Dedifferentiated amniotic fluid mesenchymal stem cell (primary cell): Measurements from ENCODE around the gene ANKRD52.
A peak's percentile ranks its signal among the peaks of the same experiment; 100 is the strongest.
"Not testable (repeated sequence)": the region's sequence is repeated elsewhere in the genome, so short reads cannot be mapped to it uniquely, and the experiment has no call there.

Experiments used
- DNase-seq: peaks from one replicate; pipeline ENCODE4 v3.0.0-alpha.2; 2016; ENCODE audit errors: extremely low spot score

The ANKRD52 gene

DNA sequence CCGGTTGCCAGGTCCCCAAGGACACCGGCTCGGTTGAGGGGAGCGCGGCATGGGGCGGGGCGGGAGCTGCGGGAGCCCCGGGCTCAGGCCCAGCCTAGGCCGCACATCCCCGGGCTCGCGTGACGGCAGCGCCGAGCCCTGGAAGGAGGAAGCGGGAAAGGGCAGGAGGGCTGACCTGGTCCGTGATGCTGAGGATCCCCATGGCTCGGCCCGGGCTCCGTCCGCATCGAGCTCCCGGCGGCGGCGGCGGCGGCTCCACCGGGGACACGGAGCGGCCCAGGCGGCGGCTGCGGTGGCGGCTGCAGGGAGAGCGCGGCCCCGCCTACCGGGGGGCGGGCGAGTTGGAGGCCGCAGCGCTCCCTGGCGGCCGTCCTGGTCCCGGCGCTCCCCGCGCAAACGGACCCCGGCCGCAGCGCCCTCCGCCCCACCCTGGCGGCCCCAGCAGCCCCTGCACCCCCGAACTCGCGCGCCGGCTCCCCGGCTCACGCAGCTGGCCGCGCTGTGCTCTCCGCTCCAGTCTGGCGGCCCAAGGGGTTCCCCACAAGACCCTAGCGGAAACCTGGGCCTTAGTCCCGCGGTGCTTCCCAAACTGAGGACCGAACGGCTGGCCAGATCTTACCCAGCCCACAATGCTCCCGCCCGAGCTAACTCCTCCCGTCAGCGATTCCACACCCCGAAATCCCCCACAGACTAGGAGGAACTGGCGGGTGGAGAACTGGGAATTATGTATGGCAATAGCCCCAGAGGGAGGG, at the start of gene ANKRD52:
Gene ANKRD52, minus strand, starts transcription at position 317 of the 752 bp plus-strand sequence. Its CDS starts 115 bp downstream, at position 202.
- DNase-seq = peak; percentile 59

DNA sequence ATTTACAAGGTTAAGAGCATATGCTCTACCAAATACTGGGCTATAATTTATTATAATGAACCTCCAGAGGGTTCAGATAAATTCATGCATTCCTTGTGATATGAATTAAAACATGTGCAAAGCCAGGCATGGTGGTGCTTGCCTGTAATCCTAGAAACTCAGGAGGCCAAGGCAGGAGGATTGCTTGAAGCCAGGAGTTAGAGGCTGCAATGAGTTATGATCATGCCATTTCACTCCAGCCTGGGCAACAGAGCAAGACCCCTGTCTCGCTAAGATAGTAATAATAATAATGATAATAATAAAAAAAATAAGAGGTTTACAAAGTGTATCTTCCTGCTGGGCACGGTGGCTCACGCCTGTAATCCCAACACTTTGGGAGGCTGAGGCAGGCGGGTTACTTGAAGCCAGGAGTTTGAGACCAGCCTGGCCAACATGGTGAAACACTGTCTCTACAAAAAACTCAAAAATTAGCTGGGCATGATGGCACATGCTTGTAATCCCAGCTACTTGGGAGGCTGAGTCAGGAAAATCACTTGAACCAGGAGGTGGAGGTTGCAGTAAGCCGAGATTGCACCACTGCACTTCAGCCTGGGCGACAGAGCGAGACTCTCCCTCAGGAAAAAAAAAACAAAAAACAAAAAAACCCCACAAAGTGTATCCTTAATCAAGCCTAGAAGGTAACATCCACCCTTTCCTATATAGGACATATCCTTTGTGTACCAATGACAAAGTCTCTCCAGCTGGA, 49.2 kb upstream of the ANKRD52 start:
- no peak for DNase-seq

- DNase-seq = no peak
Measured at GRCh38 chr12:56304872-56305590, 46.8 kb upstream of the ANKRD52 start.

DNA sequence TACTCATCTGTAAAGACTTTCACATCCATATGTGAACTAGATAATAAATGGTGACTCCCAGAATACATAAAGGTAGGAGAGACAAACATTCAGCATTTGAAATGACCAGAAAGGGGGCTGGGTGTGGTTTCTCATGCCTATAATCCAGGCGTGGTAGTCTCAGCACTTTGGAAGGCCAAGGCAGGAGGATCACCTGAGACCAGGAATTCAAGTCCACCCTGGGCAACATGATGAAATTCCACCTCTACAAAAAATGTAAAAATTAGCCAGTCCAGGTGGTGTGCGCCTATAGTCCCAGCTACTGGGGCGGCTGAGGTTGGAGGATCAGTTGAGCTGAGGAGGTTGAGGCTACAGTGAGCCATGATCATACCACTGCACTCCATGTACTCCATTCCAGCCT, 46.1 kb upstream of the ANKRD52 start:
- DNase-seq = no peak

- DNase-seq = no peak
Measured at GRCh38 chr12:56300644-56301464, 42.7 kb upstream of the ANKRD52 start.

GRCh38 chr12:56299853-56300643, 41.9 kb upstream of the ANKRD52 start, which contains the start of gene CS:
CS (minus strand) TSS chr12:56300330; CDS start chr12:56300201, 129 bp downstream.
- peak; percentile 96 for DNase-seq

DNA sequence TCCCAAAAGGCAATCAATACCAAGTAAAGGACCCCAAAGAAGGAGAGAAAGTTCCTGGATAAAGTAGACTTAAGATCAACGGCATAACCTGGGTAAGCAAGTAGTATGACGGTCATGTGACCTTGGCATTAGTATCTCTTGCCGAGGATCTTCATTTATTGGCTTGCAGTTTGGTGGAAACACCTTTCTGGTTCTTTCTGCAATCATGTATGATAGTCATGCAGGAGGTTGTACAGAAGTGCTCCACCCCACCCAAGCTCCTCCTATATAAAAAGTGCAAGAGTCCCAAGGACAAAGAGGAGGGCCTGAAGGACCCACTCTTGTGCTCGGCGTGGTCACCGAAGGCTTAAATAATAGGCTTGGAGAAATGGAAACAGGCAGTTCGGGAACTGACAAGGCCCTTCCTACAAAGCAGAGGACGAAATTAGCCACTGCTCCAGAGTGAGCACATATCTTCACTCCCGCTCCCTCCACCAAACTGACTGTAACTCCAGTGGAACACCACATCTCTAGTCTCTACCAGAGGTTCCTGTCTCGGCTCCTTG, 41.2 kb upstream of the ANKRD52 start:
- DNase-seq = no peak

DNA sequence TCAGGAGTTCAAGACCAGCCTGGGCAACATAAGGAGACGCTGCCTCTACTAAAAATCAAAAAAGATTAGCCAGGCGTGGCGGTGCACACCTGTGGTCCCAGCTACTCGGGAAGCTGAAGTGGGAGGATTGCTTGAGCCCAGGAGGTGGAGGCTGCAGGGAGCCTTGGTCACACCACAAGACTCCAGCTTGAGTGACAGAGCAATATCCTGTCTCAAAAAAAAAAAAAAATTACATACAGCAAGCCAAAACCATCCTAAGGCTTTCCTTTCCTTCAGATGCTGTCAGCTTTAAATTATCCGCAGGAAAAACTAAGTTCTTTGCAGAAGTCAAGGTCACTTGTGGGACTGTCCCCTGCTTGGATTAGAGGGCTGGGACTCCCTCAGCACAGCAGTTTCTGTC, 40.6 kb upstream of the ANKRD52 start:
- DNase-seq = no peak

- DNase-seq = no peak
Measured at GRCh38 chr12:56297400-56297799, 39.2 kb upstream of the ANKRD52 start.

DNA sequence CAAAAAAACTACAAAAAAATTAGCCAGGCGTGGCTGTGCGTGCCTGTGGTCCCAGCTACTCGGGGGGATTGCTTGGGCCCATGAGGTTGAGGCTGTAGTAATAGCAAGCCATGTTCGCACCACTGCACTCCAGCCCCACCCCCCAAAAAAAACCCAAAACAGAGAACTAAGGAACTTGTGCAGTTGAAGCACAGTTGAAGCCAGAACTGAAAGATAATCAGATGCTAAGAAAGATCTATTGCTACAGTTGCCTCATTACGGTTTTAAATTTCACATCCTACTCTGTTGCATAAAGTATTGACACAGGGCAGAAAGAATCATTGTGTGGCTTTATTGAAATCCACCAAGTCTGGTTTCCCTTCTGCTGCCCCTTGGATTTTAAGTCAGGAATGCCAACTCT, 38.1 kb upstream of the ANKRD52 start:
- DNase-seq = no peak

- DNase-seq = no peak
Measured at GRCh38 chr12:56293795-56294194, 35.6 kb upstream of the ANKRD52 start.

DNA sequence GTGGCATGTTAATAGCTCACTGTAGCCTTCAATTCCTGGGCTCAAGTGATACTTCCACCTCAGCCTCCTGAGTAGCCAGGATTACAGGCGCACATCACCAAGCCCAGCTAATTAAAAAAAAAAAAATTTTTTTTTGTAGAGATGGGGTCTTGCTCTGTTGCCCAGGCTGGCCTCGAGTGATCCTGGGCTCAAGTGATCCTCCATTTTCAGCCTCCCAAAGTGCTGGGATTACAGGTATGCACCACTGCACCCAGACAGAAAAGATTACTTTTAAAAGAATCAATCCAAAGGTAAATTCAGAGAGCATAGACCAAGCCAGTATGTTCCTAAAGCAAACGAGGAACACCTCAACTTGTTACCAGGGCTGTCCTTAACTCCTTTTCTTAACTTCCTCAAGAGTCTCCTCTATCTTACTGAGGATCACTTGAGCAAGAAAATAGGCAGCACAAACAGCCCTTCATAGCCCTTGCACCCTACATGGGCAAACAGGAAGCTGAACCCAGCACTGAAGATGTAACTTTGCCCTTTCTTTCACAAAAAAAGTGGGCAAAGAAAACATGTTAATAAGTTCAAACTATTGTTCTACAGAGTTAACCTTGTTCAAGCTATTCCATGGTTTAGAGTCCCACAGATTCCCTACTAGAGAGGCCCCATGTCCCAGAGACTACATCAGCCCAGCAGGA, 30.7 kb upstream of the ANKRD52 start:
- no peak for DNase-seq

- DNase-seq = no peak
Measured at GRCh38 chr12:56286044-56286830, 28.1 kb upstream of the ANKRD52 start.

DNA sequence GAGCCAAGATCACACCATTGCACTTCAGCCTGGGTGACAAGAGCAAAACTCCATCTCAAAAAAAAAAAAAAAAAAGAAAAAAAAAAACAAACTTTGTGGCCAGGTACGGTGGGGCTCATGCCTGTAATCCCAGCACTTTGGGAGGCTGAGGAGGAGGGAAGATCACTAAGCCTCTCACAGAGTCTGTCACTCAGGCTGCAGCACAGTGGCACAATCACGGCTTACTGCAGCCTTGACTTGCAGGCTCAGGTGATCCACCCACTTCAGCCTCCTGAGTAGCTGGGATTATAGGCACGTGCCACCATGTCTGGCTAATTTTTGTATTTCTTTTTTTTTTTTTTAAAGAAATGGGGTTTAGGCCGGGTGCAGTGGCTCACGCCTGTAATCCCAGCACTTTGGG, 26.1 kb upstream of the ANKRD52 start:
- DNase-seq = not testable (repeated sequence)

GRCh38 chr12:56282579-56282978, 24.4 kb upstream of the ANKRD52 start:
- DNase-seq = no peak

DNA sequence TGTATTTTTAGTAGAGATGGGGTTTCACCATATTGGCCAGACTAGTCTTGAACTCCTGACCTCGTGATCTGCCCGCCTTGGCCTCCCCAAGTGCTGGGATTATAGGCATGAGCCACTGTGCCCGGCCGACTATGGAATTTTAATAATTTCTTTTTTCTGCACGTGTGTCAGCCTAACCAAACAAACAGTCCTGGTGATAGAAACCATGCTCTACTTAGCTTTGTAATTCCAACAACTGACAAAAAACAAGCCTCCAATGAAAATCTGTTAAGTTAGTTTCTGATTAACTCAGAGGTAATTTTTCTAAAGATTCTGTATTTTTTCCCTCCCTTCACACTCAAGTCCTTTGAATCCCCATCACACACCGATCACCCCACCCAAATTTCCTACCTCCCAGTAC, 23.8 kb upstream of the ANKRD52 start:
- DNase-seq = no peak

GRCh38 chr12:56280849-56281248, 22.7 kb upstream of the ANKRD52 start:
- DNase-seq = no peak

- no peak for DNase-seq
Measured at GRCh38 chr12:56278905-56279304, 20.7 kb upstream of the ANKRD52 start.

GRCh38 chr12:56274299-56274698, 16.1 kb upstream of the ANKRD52 start:
- DNase-seq = no peak
